ENCODE measurements around the gene TFE3. TPM values are rescaled to one million over a fixed set of nuclear protein-coding genes. Genes with fewer than 3 reads are reported as not detected.

TFE3 gene
- total and polyA plus RNA-seq, 10 of the 15 experiments (the other 5 are each of a cell fraction or from before 2014, with no cell fraction given) = 3.5 to 20.4 (median 11.6) TPM

- no TSS peak for BruUV-seq (replicated peaks)
- Histone ChIP-seq H4K20me1 (ENCODE audit: control insufficient read depth, insufficient read depth) (no peaks in the 10 kb centered on the region), H3K36me3 (ENCODE audit: control insufficient read depth in 2 of 2, insufficient read depth in 2 of 2, low read length in 1 of 2) (no peaks in the 10 kb centered on the region; a peak in 1 of 4 replicates), H2AFZ (ENCODE audit: control insufficient read depth, low read depth, low read length) (peak within 1 kb of the TSS; percentile 4; the same call in 1 of the 2 replicates), H3K4me3 (peak within 1 kb of the TSS; percentile 67), H3K9ac (ENCODE audit: control insufficient read depth, insufficient read depth, low read length) (peak within 1 kb of the TSS; percentile 80), H3K4me2 (ENCODE audit: control insufficient read depth, insufficient read depth) (peak within 1 kb of the TSS; percentile 77), H3K4me1 (ENCODE audit: control insufficient read depth, insufficient read depth, low read length) (no peaks in the 10 kb centered on the region), H3K27me3 (replicated peaks in 1 of 2; ENCODE audit: control insufficient read depth in 2 of 2, insufficient read depth in 2 of 2, low read length in 1 of 2) (no peaks in the 10 kb centered on the region), H3K27ac (ENCODE audit: control insufficient read depth, insufficient read depth) (peak within 1 kb of the TSS; percentile 57), H3K9me3 (replicated peaks; ENCODE audit: control insufficient read depth, insufficient read depth, low read length) (no peaks in the 10 kb centered on the region; the same call in 2 of the 3 replicates), H3K79me2 (ENCODE audit: control insufficient read depth, insufficient read depth, low read length) (no peaks in the 10 kb centered on the region; the same call in 1 of the 2 replicates)
- in situ Hi-C loops (cut with MboI) = no loop called here
- intact Hi-C loops (cut with micrococcal nuclease; ENCODE audit: unreplicated experiment) = no loop called here
- ChIA-PET CTCF (interaction anchor here (0.7 to 0.9 kb wide), 3 partner anchors 76 to 278 kb away, joined by 3 to 4 read pairs (median 3); partner anchors contain the start of gene HDAC6), RAD21 (ENCODE audit: unreplicated experiment) (interaction anchor here (0.8 to 1.5 kb wide), 3 partner anchors 19 to 75 kb away, joined by 3 read pairs; no protein-coding TSS in a partner anchor), SMC1A (ENCODE audit: uncharacterized antibody, unreplicated experiment) (interaction anchor here (0.6 to 1.9 kb wide), 3 partner anchors 75 to 164 kb away, joined by 3 to 6 read pairs (median 4); no protein-coding TSS in a partner anchor), POLR2A (interaction anchor here (0.6 to 1.6 kb wide), 5 partner anchors 16 to 190 kb away, joined by 3 to 10 read pairs (median 5); partner anchors contain the start of gene PPP1R3F)
- ATAC-seq = peak; percentile 92
- 25% methylated on average over 48 of the region's 55 CpGs for WGBS (ENCODE audit: insufficient coverage, insufficient replicate concordance, low lambda C conversion rate, missing lambda C conversion rate)
- peak; percentile 8 for DNase-seq (ENCODE audit: low read depth, low spot score)
- no peak for FAIRE-seq
- 0 out of 2 replicates have a peak, but pooled peaks have one; percentile 25 for TF ChIP-seq DPF2 (IDR thresholded peaks at IDR 0.05)
- 0 out of 2 replicates have a peak, but pooled peaks have one; percentile 47 for TF ChIP-seq MXI1 (IDR thresholded peaks at IDR 0.05; ENCODE audit: low read depth, low read length)
- TF ChIP-seq JUNB (IDR thresholded peaks at IDR 0.05) = peak; percentile 24; the same call in 1 of the 2 replicates
- TF ChIP-seq CHD2 (IDR thresholded peaks at IDR 0.05; ENCODE audit: borderline replicate concordance, low read depth, low read length) = peak; percentile 46; the same call in 1 of the 2 replicates
- TF ChIP-seq ESRRA (IDR thresholded peaks at IDR 0.05; ENCODE audit: low read length) = no peak
- TF ChIP-seq CREB1 (IDR thresholded peaks at IDR 0.05; ENCODE audit: low read depth) = peak; percentile 51; the same call in 1 of the 2 replicates
- TF ChIP-seq PBX3 (IDR thresholded peaks at IDR 0.05; ENCODE audit: insufficient replicate concordance, low read depth, low read length) = peak; percentile 57
- no peak for TF ChIP-seq ASH2L (IDR thresholded peaks at IDR 0.05; ENCODE audit: borderline replicate concordance, low read depth)
- peak; percentile 64; the same call in 1 of the 2 replicates for TF ChIP-seq ZNF687 (IDR thresholded peaks at IDR 0.05)
- peak; percentile 87 for TF ChIP-seq GABPA (IDR thresholded peaks at IDR 0.05; ENCODE audit: low read depth)
- 0 out of 2 replicates have a peak, but pooled peaks have one; percentile 8 for TF ChIP-seq LARP7 (IDR thresholded peaks at IDR 0.05)
- peak; percentile 86 for TF ChIP-seq ZBTB40 (IDR thresholded peaks at IDR 0.05; ENCODE audit: borderline replicate concordance)
These were observed 36.6 kb upstream of the TFE3 start, which contains the start of gene WDR45 for GRCh38 chrX:49079489-49080428. TSS of gene WDR45 (minus strand) at chrX:49079887. CDS start at chrX:49078095, 1,792 bp downstream.

All from GM12878 (cell line).